Endothelial cell of umbilical vein (primary cell): ENCODE measurements around the gene RBFOX1. TPM values are rescaled to one million over a fixed set of nuclear protein-coding genes. Genes with fewer than 3 reads are reported as not detected.

ENCODE experiments used
- BruUV-seq: library from RNA; stranded (reverse); fragments of 400-500 nt; replicated peaks from 2 replicates; lab custom pipeline; 2021; lab: Mats Ljungman, UMichigan
- CTCF ChIA-PET: fragments of 300-600, 350-600 bp; sonication (Branson Sonifier 250); formaldehyde crosslinking; loops from one replicate; lab custom pipeline; 2021; ENCODE audit warnings: antibody characterized with exemption, inconsistent platforms; lab: Charles Lee
- POLR2A ChIA-PET: fragments of 300-600, 350-600 bp; sonication (Branson Sonifier 250); formaldehyde crosslinking; loops from one replicate; lab custom pipeline; 2021; ENCODE audit warnings: antibody characterized with exemption, inconsistent platforms; lab: Charles Lee
- DNase-seq: peaks from one replicate; pipeline ENCODE4 v3.0.0-alpha.2; 2011; ENCODE audit warnings: low read depth, low spot score
- FAIRE-seq: peaks from 2 replicates; lab custom pipeline; 2011; peaks lifted over from hg19 to GRCh38; lab: Jason Lieb, UNC
- H2AFZ ChIP-seq: 2 replicates; pipeline ENCODE4 v1.6.0; 2012; ENCODE audit warnings: low read depth, low read length, control low read depth, inconsistent platforms
- H3K27ac ChIP-seq: 2 replicates; pipeline ENCODE4 v1.5.1; 2011; ENCODE audit warnings: low read depth, mild to moderate bottlenecking, control low read depth, low read length, moderate library complexity; ENCODE audit not compliant: insufficient read depth
- H3K27me3 ChIP-seq, 2 experiments: 2 replicates each; pipeline versions ENCODE4 v1.6.0 to v1.6.1; 2011; ENCODE audit warnings: low read length in 2 of 2, mixed read lengths in 1 of 2; ENCODE audit not compliant: control insufficient read depth in 2 of 2, insufficient read depth in 2 of 2
- H3K36me3 ChIP-seq, 2 experiments: 2 replicates in 1 of 2; 3 replicates in 1 of 2; pipeline ENCODE4 v1.5.1; 2011; ENCODE audit warnings: low read length in 2 of 2, mild to moderate bottlenecking in 1 of 2, moderate library complexity in 1 of 2; ENCODE audit not compliant: control insufficient read depth in 2 of 2, insufficient read depth in 2 of 2; ENCODE audit errors: extremely low read depth in 1 of 2
- H3K4me1 ChIP-seq: 3 replicates; pipeline ENCODE4 v1.5.1; 2011; ENCODE audit warnings: mild to moderate bottlenecking, low read length; ENCODE audit not compliant: control insufficient read depth, insufficient read depth; ENCODE audit errors: extremely low read depth
- H3K4me2 ChIP-seq: 2 replicates; pipeline ENCODE4 v1.6.1; 2011; ENCODE audit warnings: low read length, control low read depth, mixed read lengths; ENCODE audit not compliant: insufficient read depth
- H3K4me3 ChIP-seq, 3 experiments: fragments of 200-600 bp in 1 of 3; sonication (generic), shearing (Covaris generic) in 1 of 3; replicated peaks in 1 of 3; 2 replicates each; pipeline ENCODE4 v1.5.1; 2011 to 2016; ENCODE audit warnings: control low read depth in 3 of 3, low read length in 3 of 3, mild to moderate bottlenecking in 2 of 3, inconsistent platforms in 1 of 3, low read depth in 1 of 3, moderate library complexity in 1 of 3; ENCODE audit not compliant: insufficient read depth in 1 of 3
- H3K79me2 ChIP-seq: 2 replicates; pipeline ENCODE4 v1.6.0; 2012; ENCODE audit warnings: low read length, inconsistent platforms; ENCODE audit not compliant: control insufficient read depth, insufficient read depth
- H3K9ac ChIP-seq: replicated peaks from 2 replicates; pipeline ENCODE3; 2011; ENCODE audit warnings: low read length, control low read depth; ENCODE audit not compliant: insufficient read depth; ENCODE audit errors: extremely low read depth
- H3K9me1 ChIP-seq: replicated peaks from 3 replicates; pipeline ENCODE4 v1.6.0; 2011; ENCODE audit warnings: mild to moderate bottlenecking, low read length; ENCODE audit not compliant: control insufficient read depth, insufficient read depth; ENCODE audit errors: extremely low read depth
- H3K9me3 ChIP-seq: replicated peaks from 2 replicates; pipeline ENCODE4 v1.5.1; 2012; ENCODE audit warnings: low read length, inconsistent platforms; ENCODE audit not compliant: control insufficient read depth, insufficient read depth
- H4K20me1 ChIP-seq: replicated peaks from 2 replicates; pipeline ENCODE3; 2011; ENCODE audit warnings: mild to moderate bottlenecking, low read length; ENCODE audit not compliant: control insufficient read depth, insufficient read depth; ENCODE audit errors: extremely low read depth
- CTCF ChIP-seq, 2 donors: IDR thresholded peaks; 1 replicate in 1 of 2; 2 replicates in 1 of 2; pipeline ENCODE4 v1.5.1; 2011; ENCODE audit warnings: low read length in 2 of 2, mild to moderate bottlenecking in 2 of 2, moderate library complexity in 2 of 2, control low read depth in 1 of 2, inconsistent platforms in 1 of 2, low read depth in 1 of 2; ENCODE audit not compliant: insufficient read depth in 1 of 2; ENCODE audit errors: extremely low read depth in 1 of 2
- EZH2 ChIP-seq: IDR thresholded peaks from 2 replicates; pipeline ENCODE4 v1.6.1; 2012; ENCODE audit warnings: borderline replicate concordance, low read depth, mild to moderate bottlenecking, moderate library complexity, low read length, inconsistent platforms; ENCODE audit not compliant: severe bottlenecking
- FOS ChIP-seq: IDR thresholded peaks from 2 replicates; pipeline ENCODE4 v1.6.1; 2011; ENCODE audit warnings: mild to moderate bottlenecking, low read length, moderate library complexity, borderline replicate concordance; ENCODE audit not compliant: insufficient read depth
- GATA2 ChIP-seq: IDR thresholded peaks from 2 replicates; pipeline ENCODE4 v1.7.0; 2011; ENCODE audit warnings: low read depth, mild to moderate bottlenecking, moderate library complexity, mixed read lengths, low read length; ENCODE audit not compliant: insufficient read length, insufficient read depth
- JUN ChIP-seq: IDR thresholded peaks from 2 replicates; pipeline ENCODE4 v1.6.1; 2011; ENCODE audit warnings: borderline replicate concordance, low read depth; ENCODE audit not compliant: insufficient read length, insufficient read depth
- MYC ChIP-seq: IDR thresholded peaks from one replicate; pipeline ENCODE4 v1.6.1; 2011; ENCODE audit warnings: mild to moderate bottlenecking, low read depth, low read length
- POLR2A ChIP-seq: IDR thresholded peaks from 2 replicates; pipeline ENCODE4 v1.6.1; 2012; ENCODE audit warnings: low read depth, mild to moderate bottlenecking, control low read depth, low read length
- POLR2AphosphoS5 ChIP-seq: IDR thresholded peaks from 2 replicates; pipeline ENCODE4 v1.6.1; 2012; ENCODE audit warnings: low read depth, mild to moderate bottlenecking, control low read depth, low read length, moderate library complexity; ENCODE audit not compliant: insufficient read depth
- dilution Hi-C: fragments of 300-500 bp; cut with MboI; formaldehyde crosslinking; loops from one replicate; pipeline ENCODE4 v1.15.0; 2019; ENCODE audit warnings: low sequenced_read_pairs; ENCODE audit not compliant: extremely low pct_ligation_motif_present
- intact Hi-C: fragments of 100-400 bp; cut with micrococcal nuclease; formaldehyde crosslinking; loops from one replicate; pipeline ENCODE4 v1.10.0; 2022
- polyA plus RNA-seq, 4 experiments: library from polyadenylated mRNA; depleted of rRNA in 3 of 4; stranded (reverse) in 3 of 4; unstranded in 1 of 4; fragments of >200 nt; gene quantifications; 2 replicates each; pipeline versions ENCODE4 v1.2.1 to v1.2.3, GENCODE V29; 2011 to 2012; ENCODE audit warnings: missing spikeins in 1 of 4
- total RNA-seq: library from RNA; stranded (reverse); gene quantifications from 2 replicates; pipeline ENCODE4 v1.2.3, GENCODE V29; 2021
- TF ChIP-seq, protein P1 (sequence below): IDR thresholded peaks from 2 replicates; pipeline ENCODE4 v1.6.1; 2011; ENCODE audit not compliant: insufficient read depth, insufficient read length

RBFOX1 gene
- total and polyA plus RNA-seq, 2 donors (not counting 3 experiments of a cell fraction or from before 2014, with no cell fraction given): not detected

DNA sequence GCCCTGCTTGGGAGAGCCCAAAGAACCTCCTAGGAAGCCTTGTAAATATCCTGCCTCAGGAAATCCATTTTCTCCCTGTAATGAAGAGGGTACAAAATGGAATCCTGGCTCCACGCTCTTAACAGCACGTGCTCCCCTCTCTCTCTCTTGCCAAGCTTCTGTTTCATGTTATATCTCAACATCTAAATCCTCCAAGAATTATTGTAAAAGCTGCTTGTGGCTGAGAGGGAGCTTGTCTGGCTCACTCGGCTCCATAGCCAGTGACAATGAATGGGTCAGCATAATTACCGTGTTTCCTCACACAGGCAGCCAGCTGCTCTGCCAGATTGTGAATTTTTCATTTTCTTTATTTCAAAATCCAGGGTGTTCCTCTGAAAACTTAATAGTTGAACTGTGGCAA lies 317.8 kb downstream of the RBFOX1 start:
- no peak overlapping the region for H2AFZ ChIP-seq
- H3K27me3 ChIP-seq: no peaks in the 10 kb centered on the region
- intact Hi-C loops (no loop called here), dilution Hi-C loops (no loop called here)
- H3K4me2 ChIP-seq: no peak overlapping the region
- H3K4me1 ChIP-seq: no peaks in the 10 kb centered on the region
- no peaks in the 10 kb centered on the region for H3K36me3 ChIP-seq
- no peaks in the 10 kb centered on the region for H3K79me2 ChIP-seq
- H3K9me3 ChIP-seq: peaks cover 4% of the 10 kb centered on the region
- ChIA-PET POLR2A (no interaction called here), CTCF (no interaction called here)
- DNase-seq: no peak
- no peak overlapping the region for H3K9ac ChIP-seq
- no peaks in the 10 kb centered on the region for H3K9me1 ChIP-seq
- H4K20me1 ChIP-seq: no peaks in the 10 kb centered on the region
- FAIRE-seq: no peak
- BruUV-seq: no TSS peak
- no peak overlapping the region for H3K4me3 ChIP-seq
- no peak overlapping the region for H3K27ac ChIP-seq
- TF ChIP-seq, protein P1, sequence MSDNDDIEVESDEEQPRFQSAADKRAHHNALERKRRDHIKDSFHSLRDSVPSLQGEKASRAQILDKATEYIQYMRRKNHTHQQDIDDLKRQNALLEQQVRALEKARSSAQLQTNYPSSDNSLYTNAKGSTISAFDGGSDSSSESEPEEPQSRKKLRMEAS: no peak
- TF ChIP-seq EZH2 (no peak), CTCF (IDR thresholded peaks at IDR 0.05; ENCODE audit: extremely low read depth in 1 of 2, insufficient read depth in 1 of 2, low read depth in 1 of 2, low read length in 2 of 2) (no peak), MYC (no peak), POLR2A (no peak), GATA2 (no peak), POLR2AphosphoS5 (no peak), FOS (no peak), JUN (no peak)
